Measurements from ENCODE around the gene BMPR1A. TPM values are rescaled to one million over a fixed set of nuclear protein-coding genes. Genes with fewer than 3 reads are reported as not detected.
A peak's percentile ranks its signal among the peaks of the same experiment; 100 is the strongest.
"Not testable (repeated sequence)": the region's sequence is repeated elsewhere in the genome, so short reads cannot be mapped to it uniquely, and the experiment has no call there.

Gene BMPR1A
- total RNA-seq, 2 experiments from 2014 or later: 10.8 to 13.6 TPM

DNA sequence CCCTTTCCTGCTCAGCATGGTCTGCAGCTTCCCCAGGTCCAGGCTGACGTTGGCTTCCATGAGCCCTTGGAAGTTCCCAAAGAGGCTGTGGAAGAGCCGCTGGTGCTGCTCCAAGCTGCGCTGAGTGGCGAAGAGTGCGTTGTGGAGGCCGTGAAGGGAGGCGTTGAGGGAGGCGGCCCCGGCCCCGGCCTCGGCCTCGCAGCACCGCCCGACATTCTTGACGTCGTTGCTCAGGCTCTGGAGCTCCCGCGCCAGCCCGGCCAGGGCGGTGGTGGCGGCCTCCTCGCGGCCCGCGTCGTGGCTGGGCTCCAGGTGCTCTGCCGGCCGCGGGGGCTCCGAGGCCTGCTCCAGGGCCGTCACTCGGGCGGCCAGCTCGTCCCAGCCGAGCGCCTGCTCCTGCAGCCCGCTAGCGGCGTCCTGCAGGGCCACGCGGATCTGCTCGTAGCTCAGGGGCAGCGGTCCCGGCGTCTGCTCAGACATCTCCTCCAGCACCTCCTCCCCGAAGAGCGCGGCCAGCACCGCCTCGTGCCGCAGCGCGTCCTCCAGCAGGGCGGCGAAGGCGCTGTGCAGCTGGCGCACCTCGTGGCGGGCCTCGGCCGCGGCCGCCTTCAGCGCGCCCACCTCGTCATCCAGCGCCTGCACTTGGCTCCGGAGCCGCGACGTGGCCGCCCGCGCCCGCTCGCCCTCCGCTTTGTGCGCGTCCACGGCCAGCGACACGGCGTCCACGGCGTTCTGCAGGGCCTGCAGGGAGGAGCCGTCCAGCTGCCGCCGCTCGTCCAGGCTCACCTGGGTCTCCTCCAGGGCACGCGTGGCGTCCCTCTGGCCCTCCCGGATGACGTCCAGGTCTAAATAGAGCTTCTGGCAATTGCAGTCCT, 186.3 kb downstream of the BMPR1A start:
- intact Hi-C loops (cut with micrococcal nuclease): no loop called here
- no peak for DNase-seq
- H3K9me3 Mint-ChIP-seq: no peaks in the 10 kb centered on the region
- H3K4me3 Mint-ChIP-seq: no peak overlapping the region
- no peaks in the 10 kb centered on the region for H3K36me3 Mint-ChIP-seq
- ChIA-PET POLR2A (no interaction called here), CTCF (interaction anchor here (0.7 kb wide), 1 partner anchor 18 kb away, joined by 3 read pairs; no protein-coding TSS in a partner anchor)
- H3K27ac Mint-ChIP-seq: no peak overlapping the region
- no peaks in the 10 kb centered on the region for H3K27me3 Mint-ChIP-seq
- peaks cover 1% of the 10 kb centered on the region for H3K4me1 Mint-ChIP-seq (ENCODE audit: low read depth)

GRCh38 chr10:86943316-86944030, 187.1 kb downstream of the BMPR1A start:
- Mint-ChIP-seq H3K27ac (no peak overlapping the region), H3K9me3 (no peaks in the 10 kb centered on the region), H3K27me3 (no peaks in the 10 kb centered on the region), H3K36me3 (no peaks in the 10 kb centered on the region), H3K4me1 (ENCODE audit: low read depth) (peaks cover 1% of the 10 kb centered on the region), H3K4me3 (no peak overlapping the region)
- DNase-seq: no peak
- CTCF ChIA-PET: interaction anchor here (0.7 kb wide), 1 partner anchor 17 kb away, joined by 3 read pairs; no protein-coding TSS in a partner anchor
- intact Hi-C loops (cut with micrococcal nuclease): no loop called here
- POLR2A ChIA-PET: interaction anchor here (0.6 kb wide), 1 partner anchor 433 kb away, joined by 6 read pairs; no protein-coding TSS in a partner anchor

DNA sequence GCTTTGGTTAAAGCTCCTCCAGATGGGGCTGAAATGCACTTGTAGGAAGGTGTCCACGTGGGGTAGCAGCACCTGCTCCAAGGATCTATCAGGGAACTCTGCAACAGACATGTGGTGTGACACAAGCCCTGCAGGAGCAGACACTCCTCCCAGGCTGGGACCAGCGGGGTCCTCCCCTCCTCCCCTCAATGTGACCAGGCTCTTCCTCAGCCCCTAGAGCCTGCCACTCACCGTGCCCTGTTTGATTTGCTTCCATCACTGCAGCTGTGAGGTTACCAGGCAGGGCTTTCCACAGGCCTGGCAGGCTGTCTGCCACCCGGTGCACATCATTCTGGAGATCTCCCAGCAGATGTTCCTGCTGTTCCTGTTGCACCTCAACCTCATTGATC, 187.6 kb downstream of the BMPR1A start:
- no peak for DNase-seq
- H3K36me3 Mint-ChIP-seq: no peaks in the 10 kb centered on the region
- ChIA-PET CTCF (interaction anchor here (1.4 kb wide), 1 partner anchor 16 kb away, joined by 3 read pairs; no protein-coding TSS in a partner anchor), POLR2A (no interaction called here)
- H3K9me3 Mint-ChIP-seq: no peaks in the 10 kb centered on the region
- peaks cover 1% of the 10 kb centered on the region for H3K4me1 Mint-ChIP-seq (ENCODE audit: low read depth)
- no peak overlapping the region for H3K27ac Mint-ChIP-seq
- no peaks in the 10 kb centered on the region for H3K27me3 Mint-ChIP-seq
- no peak overlapping the region for H3K4me3 Mint-ChIP-seq
- intact Hi-C loops (cut with micrococcal nuclease): no loop called here

DNA sequence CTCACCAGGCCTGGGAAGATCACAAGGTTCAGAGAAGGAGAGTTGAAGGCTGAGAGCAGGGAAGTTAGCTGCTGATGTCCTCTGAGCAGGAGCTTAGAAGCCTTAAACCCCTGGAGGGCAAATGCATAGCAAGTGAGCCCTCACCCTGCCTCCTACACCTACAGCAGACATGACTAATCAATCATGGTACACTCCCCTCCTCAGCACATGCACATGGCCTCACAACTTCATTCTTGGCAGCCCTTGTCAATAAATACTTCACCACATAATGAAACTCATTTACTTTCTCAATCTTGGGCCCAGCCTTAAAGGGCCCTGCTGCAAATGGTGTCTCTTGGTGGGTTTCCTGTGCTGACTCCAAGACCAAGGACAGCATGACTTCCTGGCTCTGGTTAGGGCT, 188.1 kb downstream of the BMPR1A start:
- intact Hi-C loops (cut with micrococcal nuclease): no loop called here
- ChIA-PET POLR2A (no interaction called here), CTCF (interaction anchor here (1.4 kb wide), 1 partner anchor 16 kb away, joined by 3 read pairs; no protein-coding TSS in a partner anchor)
- Mint-ChIP-seq H3K4me3 (no peak overlapping the region), H3K27ac (no peak overlapping the region), H3K9me3 (no peaks in the 10 kb centered on the region), H3K27me3 (no peaks in the 10 kb centered on the region), H3K4me1 (ENCODE audit: low read depth) (peaks cover 1% of the 10 kb centered on the region), H3K36me3 (no peaks in the 10 kb centered on the region)
- DNase-seq: no peak

DNA sequence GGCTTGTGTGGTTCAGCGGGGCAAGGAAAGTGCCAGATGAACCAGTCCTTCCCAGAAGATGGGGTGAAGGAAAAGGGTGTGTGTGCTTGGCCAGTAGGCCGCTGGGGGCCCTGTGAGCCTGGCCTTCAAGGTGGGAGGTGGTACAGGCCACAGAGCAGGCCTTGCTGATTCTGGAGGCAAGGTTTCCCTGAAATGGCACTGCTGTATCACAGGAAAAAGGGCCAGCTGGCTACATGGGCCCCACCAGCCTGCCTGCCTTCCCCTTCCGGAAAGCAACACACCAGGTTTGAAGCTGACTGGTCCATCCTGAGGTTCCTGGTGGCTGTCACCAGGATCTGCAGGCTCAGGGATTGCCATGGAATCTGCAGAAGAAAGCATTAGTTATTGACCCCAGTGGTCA, 188.5 kb downstream of the BMPR1A start:
- Mint-ChIP-seq H3K36me3 (no peaks in the 10 kb centered on the region), H3K9me3 (no peaks in the 10 kb centered on the region), H3K4me1 (ENCODE audit: low read depth) (no peaks in the 10 kb centered on the region), H3K4me3 (no peak overlapping the region), H3K27ac (no peak overlapping the region), H3K27me3 (no peaks in the 10 kb centered on the region)
- intact Hi-C loops (cut with micrococcal nuclease): no loop called here
- CTCF ChIA-PET: interaction anchor here (1.4 kb wide), 1 partner anchor 15 kb away, joined by 3 read pairs; no protein-coding TSS in a partner anchor
- DNase-seq: no peak
- POLR2A ChIA-PET: no interaction called here

- Mint-ChIP-seq H3K27me3 (no peaks in the 10 kb centered on the region), H3K27ac (no peak overlapping the region), H3K4me3 (no peak overlapping the region), H3K36me3 (no peaks in the 10 kb centered on the region), H3K4me1 (ENCODE audit: low read depth) (peaks cover 4% of the 10 kb centered on the region), H3K9me3 (no peaks in the 10 kb centered on the region)
- CTCF ChIA-PET: interaction anchor here (1.0 to 1.7 kb wide), 4 partner anchors 9 to 252 kb away, joined by 3 to 5 read pairs (median 3); no protein-coding TSS in a partner anchor
- POLR2A ChIA-PET: no interaction called here
- intact Hi-C loops (cut with micrococcal nuclease): no loop called here
- DNase-seq: no peak
Observed at GRCh38 chr10:86945361-86946212, 189.2 kb downstream of the BMPR1A start.

DNA sequence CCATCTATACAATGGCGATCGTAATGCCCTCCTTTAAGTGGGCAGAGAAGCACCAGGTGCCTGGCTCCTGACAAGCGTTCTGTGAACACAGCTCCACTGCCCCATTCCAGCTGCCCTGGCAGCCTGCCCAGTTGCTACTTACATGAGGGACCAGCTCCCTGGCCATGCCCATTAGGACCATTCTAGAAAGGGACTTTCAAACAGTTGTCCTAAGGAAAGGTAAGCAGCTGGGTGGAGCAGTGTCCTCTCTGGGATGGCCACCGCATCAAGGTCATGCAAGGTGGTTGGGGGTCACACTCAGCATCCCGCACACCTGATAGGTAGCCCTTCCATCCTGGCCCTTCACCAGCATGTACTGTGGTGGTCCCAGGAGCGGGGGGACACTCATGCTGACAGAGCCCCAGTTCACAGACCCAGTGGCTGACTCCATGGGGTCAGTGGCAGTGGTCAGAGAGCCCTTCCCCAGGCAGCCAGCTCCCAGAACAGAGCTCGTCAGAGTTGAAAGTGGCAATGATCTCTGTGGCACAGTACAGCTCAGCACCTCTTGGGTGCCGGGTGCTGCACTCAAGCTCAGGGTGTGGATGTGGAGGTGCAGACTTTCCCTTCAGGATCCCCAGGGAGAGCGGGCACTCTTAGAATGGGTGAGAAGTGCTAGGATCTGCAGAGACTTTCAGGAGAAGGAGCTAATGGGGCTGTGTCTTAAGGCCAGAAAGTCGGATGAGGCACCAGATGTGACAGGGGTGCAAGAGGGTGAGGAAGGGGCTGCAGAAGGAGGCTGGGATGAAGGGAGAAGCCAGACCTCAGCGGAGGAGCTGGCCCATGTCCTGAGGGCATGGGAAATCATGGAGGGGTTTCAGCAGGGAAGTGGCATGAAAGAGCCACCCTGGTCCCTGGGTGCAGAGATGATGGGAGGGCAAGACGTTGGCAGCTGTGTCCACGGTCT, 190.1 kb downstream of the BMPR1A start:
- no peak overlapping the region for H3K27ac Mint-ChIP-seq
- no peak for DNase-seq
- ChIA-PET POLR2A (no interaction called here), CTCF (interaction anchor here (0.9 to 1.7 kb wide), 4 partner anchors 10 to 253 kb away, joined by 3 to 5 read pairs (median 3); no protein-coding TSS in a partner anchor)
- H3K9me3 Mint-ChIP-seq: no peaks in the 10 kb centered on the region
- H3K27me3 Mint-ChIP-seq: no peaks in the 10 kb centered on the region
- no peaks in the 10 kb centered on the region for H3K36me3 Mint-ChIP-seq
- intact Hi-C loops (cut with micrococcal nuclease): no loop called here
- H3K4me3 Mint-ChIP-seq: no peak overlapping the region
- H3K4me1 Mint-ChIP-seq (ENCODE audit: low read depth): peaks cover 11% of the 10 kb centered on the region

DNA sequence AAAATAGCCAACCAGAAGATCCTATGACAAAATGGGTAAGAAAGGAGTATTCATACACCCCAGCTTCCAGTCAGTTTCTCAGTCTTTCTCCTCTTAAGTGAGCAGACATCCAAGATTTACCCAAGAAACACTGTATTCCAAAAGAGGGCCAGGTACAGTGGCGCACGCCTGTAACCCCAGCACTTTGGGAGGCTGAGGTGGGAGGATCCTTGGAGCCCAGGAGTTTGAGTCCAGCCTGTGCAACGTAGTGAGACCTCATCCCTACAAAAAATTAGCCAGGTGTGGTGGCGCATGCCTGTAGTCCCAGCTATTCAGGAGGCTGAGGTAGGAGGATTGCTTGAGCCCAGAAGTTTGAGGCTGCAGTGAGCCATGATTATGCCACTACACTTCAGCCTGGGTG, 191.4 kb downstream of the BMPR1A start:
- H3K36me3 Mint-ChIP-seq; H3K27me3 Mint-ChIP-seq; POLR2A ChIA-PET; H3K27ac Mint-ChIP-seq; H3K4me3 Mint-ChIP-seq; intact Hi-C loops (cut with micrococcal nuclease); DNase-seq: not testable (repeated sequence)
- H3K4me1 Mint-ChIP-seq (ENCODE audit: low read depth): peaks cover 11% of the 10 kb centered on the region
- CTCF ChIA-PET: interaction anchor here (0.9 to 1.7 kb wide), 2 partner anchors 13 to 19 kb away, joined by 3 to 5 read pairs; no protein-coding TSS in a partner anchor
- H3K9me3 Mint-ChIP-seq: peaks cover 11% of the 10 kb centered on the region

DNA sequence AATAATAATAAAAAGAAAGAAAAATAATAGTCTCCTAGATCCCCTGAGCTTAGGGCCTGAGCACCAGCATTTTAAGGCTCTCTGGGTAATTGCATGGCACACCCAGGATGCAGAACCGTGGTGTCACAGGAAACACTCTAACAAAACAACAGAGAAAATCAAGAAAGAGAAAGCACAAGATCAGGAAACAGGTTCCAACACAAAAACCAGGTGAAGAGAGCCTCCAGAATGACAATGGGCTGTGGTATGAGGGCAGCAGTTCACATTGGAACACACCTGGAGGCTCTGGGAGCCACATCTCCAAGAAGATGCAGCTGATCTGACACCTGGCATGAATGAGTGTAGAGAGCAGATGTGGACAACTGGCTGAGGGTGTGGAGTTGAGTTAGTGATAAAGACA, 193.9 kb downstream of the BMPR1A start:
- intact Hi-C loops (cut with micrococcal nuclease): no loop called here
- H3K27me3 Mint-ChIP-seq: no peaks in the 10 kb centered on the region
- peaks cover 5% of the 10 kb centered on the region for H3K36me3 Mint-ChIP-seq
- ChIA-PET CTCF (no interaction called here), POLR2A (no interaction called here)
- peaks cover 11% of the 10 kb centered on the region for H3K4me1 Mint-ChIP-seq (ENCODE audit: low read depth)
- H3K9me3 Mint-ChIP-seq: peaks cover 17% of the 10 kb centered on the region
- peak overlapping the region; percentile 79 for H3K27ac Mint-ChIP-seq
- no peak for DNase-seq
- H3K4me3 Mint-ChIP-seq: no peak overlapping the region

DNA sequence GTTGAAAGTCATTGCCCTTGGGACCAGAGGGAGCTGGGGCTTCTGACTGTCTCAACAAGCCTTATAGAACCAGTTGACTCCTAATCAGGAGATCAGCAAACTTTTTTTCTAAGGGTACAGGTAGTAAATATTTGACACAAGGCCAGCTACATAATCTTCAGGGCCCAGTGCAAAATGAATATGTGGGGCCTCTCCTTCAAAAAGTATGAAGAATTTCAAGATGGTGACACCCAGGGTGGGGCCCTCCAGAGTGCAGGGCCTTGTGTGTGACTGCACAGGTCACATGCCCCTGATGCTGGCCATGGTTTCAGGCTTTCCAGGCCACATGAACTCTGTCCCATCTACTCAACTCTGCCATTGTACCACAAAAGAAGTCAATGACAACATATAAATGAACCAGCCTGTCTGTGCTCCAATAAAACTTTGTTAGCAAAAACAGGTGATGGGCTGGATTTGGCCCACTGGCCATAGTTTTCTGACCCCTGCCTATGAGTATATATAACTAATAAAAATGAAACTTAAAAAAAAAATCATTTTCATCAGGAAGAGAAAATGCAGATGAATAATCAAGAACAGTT, 194.9 kb downstream of the BMPR1A start:
- Mint-ChIP-seq H3K9me3 (peaks cover 17% of the 10 kb centered on the region), H3K4me3 (no peak overlapping the region)
- intact Hi-C loops (cut with micrococcal nuclease): no loop called here

More for the DNA sequence above, 194.9 kb downstream of the BMPR1A start:
- POLR2A ChIA-PET: no interaction called here
- peaks cover 11% of the 10 kb centered on the region for H3K4me1 Mint-ChIP-seq (ENCODE audit: low read depth)
- no peak overlapping the region for H3K27ac Mint-ChIP-seq
- CTCF ChIA-PET: interaction anchor here (2.0 kb wide), 1 partner anchor 16 kb away, joined by 7 read pairs; no protein-coding TSS in a partner anchor
- no peaks in the 10 kb centered on the region for H3K27me3 Mint-ChIP-seq
- peaks cover 5% of the 10 kb centered on the region for H3K36me3 Mint-ChIP-seq
- DNase-seq: no peak
